ENCODE results near the gene NAP1L4. TPM values are rescaled to one million over a fixed set of nuclear protein-coding genes. Genes with fewer than 3 reads are reported as not detected.

Gene NAP1L4
- total RNA-seq, 1 experiment from 2014 or later: 140 TPM

DNA sequence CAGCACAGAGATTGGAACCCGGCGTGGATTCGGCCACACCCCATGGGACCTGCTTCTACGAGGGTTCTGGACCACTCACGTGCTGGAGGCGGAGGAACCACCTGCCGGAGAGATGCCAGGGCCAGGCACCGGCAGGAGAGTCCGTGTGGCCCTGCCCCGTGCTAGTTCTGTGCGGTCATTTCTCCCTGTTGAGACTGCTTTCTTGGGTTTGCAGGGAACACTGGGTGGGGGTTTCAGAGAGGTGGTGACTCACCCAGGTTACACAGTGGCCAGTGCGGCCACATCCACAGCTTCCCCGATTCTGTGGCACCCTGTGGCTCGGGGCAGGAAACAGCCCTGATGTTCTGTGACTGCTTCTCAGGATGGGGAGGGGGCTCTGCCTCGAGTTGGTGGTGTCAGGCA, 59.3 kb downstream of the NAP1L4 start:
- no peak for TF ChIP-seq CTCF (IDR thresholded peaks at IDR 0.05; ENCODE audit: unreplicated experiment)
- Mint-ChIP-seq H3K36me3 (ENCODE audit: insufficient read depth, unreplicated experiment) (peaks cover 51% of the 10 kb centered on the region), H3K4me1 (ENCODE audit: low read depth, unreplicated experiment) (peaks cover 16% of the 10 kb centered on the region), H3K9me3 (ENCODE audit: low read depth, unreplicated experiment) (peaks cover 3% of the 10 kb centered on the region), H3K27me3 (ENCODE audit: unreplicated experiment) (no peaks in the 10 kb centered on the region), H3K4me3 (ENCODE audit: low read depth, unreplicated experiment) (peak overlapping the region; percentile 12), H3K27ac (ENCODE audit: unreplicated experiment) (peak overlapping the region; percentile 73)
- BruUV-seq (replicated peaks): no TSS peak
- CTCF ChIA-PET: interaction anchor here (1.1 to 2.2 kb wide), 3 partner anchors 29 to 399 kb away, joined by 4 to 8 read pairs (median 6); no protein-coding TSS in a partner anchor
- intact Hi-C loops (cut with micrococcal nuclease; ENCODE audit: unreplicated experiment): no loop called here
- peak; percentile 60 for DNase-seq

GRCh38 chr11:2931771-2932738, 60.1 kb downstream of the NAP1L4 start:
- intact Hi-C loops (cut with micrococcal nuclease; ENCODE audit: unreplicated experiment): loop anchor here (2.0 kb wide), 4 partner anchors 27 to 399 kb away; no protein-coding TSS in a partner anchor
- peaks cover 51% of the 10 kb centered on the region for H3K36me3 Mint-ChIP-seq (ENCODE audit: insufficient read depth, unreplicated experiment)
- BruUV-seq (replicated peaks): no TSS peak
- H3K27me3 Mint-ChIP-seq (ENCODE audit: unreplicated experiment): no peaks in the 10 kb centered on the region
- peaks cover 21% of the 10 kb centered on the region for H3K4me1 Mint-ChIP-seq (ENCODE audit: low read depth, unreplicated experiment)
- no peaks in the 10 kb centered on the region for H3K9me3 Mint-ChIP-seq (ENCODE audit: low read depth, unreplicated experiment)
- CTCF ChIA-PET: interaction anchor here (0.8 to 2.2 kb wide), 3 partner anchors 28 to 40 kb away, joined by 4 to 8 read pairs (median 6); no protein-coding TSS in a partner anchor
- H3K27ac Mint-ChIP-seq (ENCODE audit: unreplicated experiment): peak overlapping the region; percentile 74
- no peak overlapping the region for H3K4me3 Mint-ChIP-seq (ENCODE audit: low read depth, unreplicated experiment)
- DNase-seq: no peak
- TF ChIP-seq CTCF (IDR thresholded peaks at IDR 0.05; ENCODE audit: unreplicated experiment): no peak

- no TSS peak for BruUV-seq (replicated peaks)
- intact Hi-C loops (cut with micrococcal nuclease; ENCODE audit: unreplicated experiment): loop anchor here (2.0 kb wide), 4 partner anchors 27 to 399 kb away; no protein-coding TSS in a partner anchor
- Mint-ChIP-seq H3K9me3 (ENCODE audit: low read depth, unreplicated experiment) (no peaks in the 10 kb centered on the region), H3K36me3 (ENCODE audit: insufficient read depth, unreplicated experiment) (peaks cover 58% of the 10 kb centered on the region), H3K27me3 (ENCODE audit: unreplicated experiment) (no peaks in the 10 kb centered on the region), H3K27ac (ENCODE audit: unreplicated experiment) (peak overlapping the region; percentile 74), H3K4me3 (ENCODE audit: low read depth, unreplicated experiment) (no peak overlapping the region), H3K4me1 (ENCODE audit: low read depth, unreplicated experiment) (peaks cover 21% of the 10 kb centered on the region)
- TF ChIP-seq CTCF (IDR thresholded peaks at IDR 0.05; ENCODE audit: unreplicated experiment): no peak
- CTCF ChIA-PET: interaction anchor here (0.8 to 2.9 kb wide), 2 partner anchors 28 to 39 kb away, joined by 4 to 24 read pairs; a partner anchor contains a TSS
- DNase-seq: no peak
Measured at GRCh38 chr11:2931420-2931746, 60.7 kb downstream of the NAP1L4 start.

DNA sequence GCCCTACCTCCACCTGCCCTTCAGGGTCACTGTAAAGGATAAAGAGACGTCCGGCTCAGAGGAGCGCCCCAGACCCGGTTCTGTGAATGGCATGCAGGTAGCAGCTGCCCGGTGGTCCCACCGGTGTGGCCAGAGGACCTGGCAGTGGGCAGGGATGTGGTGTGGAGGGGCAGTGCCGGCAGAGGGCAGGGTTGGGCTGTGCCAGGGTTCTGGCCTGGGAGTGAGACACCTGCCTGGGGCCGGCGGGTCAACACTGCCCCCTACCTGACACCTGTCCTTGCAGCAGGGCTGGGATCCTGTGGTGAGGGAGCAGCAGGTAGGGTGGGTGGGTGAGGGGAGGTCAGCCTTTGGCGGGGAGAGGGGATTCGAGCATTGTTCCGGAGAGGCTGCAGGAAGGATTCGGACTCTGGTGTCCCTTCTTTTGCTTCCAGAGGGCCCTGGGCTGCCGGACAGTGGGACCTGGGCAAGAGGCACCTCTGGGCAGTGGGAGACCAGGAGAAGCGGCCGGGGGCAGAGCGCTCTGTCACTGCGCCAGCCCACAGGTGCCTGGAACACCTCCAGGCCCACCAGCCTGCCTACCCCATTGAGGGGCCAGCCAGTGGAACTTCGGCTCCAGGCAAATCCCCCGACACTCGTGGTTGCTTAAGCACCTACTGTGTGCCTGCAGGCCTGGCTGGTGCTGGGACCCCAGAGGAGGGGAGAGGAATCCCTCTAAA, 61.3 kb downstream of the NAP1L4 start:
- intact Hi-C loops (cut with micrococcal nuclease; ENCODE audit: unreplicated experiment): loop anchor here (2.0 kb wide), 4 partner anchors 26 to 398 kb away; no protein-coding TSS in a partner anchor
- peak overlapping the region; percentile 98 for H3K27ac Mint-ChIP-seq (ENCODE audit: unreplicated experiment)
- BruUV-seq (replicated peaks): no TSS peak
- H3K36me3 Mint-ChIP-seq (ENCODE audit: insufficient read depth, unreplicated experiment): peaks cover 62% of the 10 kb centered on the region
- CTCF ChIA-PET: interaction anchor here (0.8 to 2.9 kb wide), 11 partner anchors 18 to 478 kb away, joined by 3 to 40 read pairs (median 6); partner anchors contain the start of gene NAP1L4
- TF ChIP-seq CTCF (IDR thresholded peaks at IDR 0.05; ENCODE audit: unreplicated experiment): peak; percentile 93
- peak overlapping the region; percentile 94 for H3K4me3 Mint-ChIP-seq (ENCODE audit: low read depth, unreplicated experiment)
- no peaks in the 10 kb centered on the region for H3K27me3 Mint-ChIP-seq (ENCODE audit: unreplicated experiment)
- no peaks in the 10 kb centered on the region for H3K9me3 Mint-ChIP-seq (ENCODE audit: low read depth, unreplicated experiment)
- peaks cover 21% of the 10 kb centered on the region for H3K4me1 Mint-ChIP-seq (ENCODE audit: low read depth, unreplicated experiment)
- peak; percentile 99 for DNase-seq

Measured in Calu3 (cell line).